H1 (cell line): ENCODE results near the gene PKN3. TPM values are rescaled to one million over a fixed set of nuclear protein-coding genes. Genes with fewer than 3 reads are reported as not detected.
A peak's percentile ranks its signal among the peaks of the same experiment; 100 is the strongest.

Experiments used
- CTCF ChIA-PET: fragments of 300-600 bp; sonication (Branson Sonifier 250); formaldehyde crosslinking; loops from one replicate; lab custom pipeline; 2021; ENCODE audit not compliant: partially characterized antibody; lab: Charles Lee
- POLR2A ChIA-PET: fragments of 300-600 bp; sonication (Branson Sonifier 250); formaldehyde crosslinking; loops from one replicate; lab custom pipeline; 2021; ENCODE audit warnings: inconsistent platforms; ENCODE audit not compliant: partially characterized antibody; lab: Charles Lee
- DNase-seq, 2 experiments: peaks; one replicate each; pipeline versions ENCODE4 v3.0.0 to v3.0.0-alpha.2; 2010 to 2022; ENCODE audit warnings: low spot score in 2 of 2, low read depth in 1 of 2, mixed read lengths in 1 of 2
- FAIRE-seq: peaks from 2 replicates; lab custom pipeline; 2011; peaks lifted over from hg19 to GRCh38; lab: Jason Lieb, UNC
- H2AFZ ChIP-seq: 2 replicates; pipeline ENCODE4 v1.8.1; 2012; ENCODE audit warnings: low read length, inconsistent platforms
- H2AK5ac ChIP-seq: 2 replicates; pipeline ENCODE4 v1.6.1; 2013; ENCODE audit warnings: low read depth, low read length
- H2BK120ac ChIP-seq: replicated peaks from 2 replicates; pipeline ENCODE3; 2013; ENCODE audit warnings: low read depth, low read length, inconsistent platforms
- H2BK12ac ChIP-seq: 2 replicates; pipeline ENCODE4 v1.6.1; 2013; ENCODE audit warnings: low read depth, low read length
- H2BK15ac ChIP-seq: 2 replicates; pipeline ENCODE4 v1.6.1; 2013; ENCODE audit warnings: low read length
- H2BK20ac ChIP-seq: 2 replicates; pipeline ENCODE4 v1.6.1; 2013; ENCODE audit warnings: low read length
- H2BK5ac ChIP-seq: 2 replicates; pipeline ENCODE4 v1.6.1; 2013; ENCODE audit warnings: low read depth, low read length
- H3K14ac ChIP-seq: 2 replicates; pipeline ENCODE4 v1.6.1; 2013; ENCODE audit warnings: inconsistent platforms; ENCODE audit not compliant: insufficient read length
- H3K18ac ChIP-seq: 2 replicates; pipeline ENCODE4 v1.6.1; 2013; ENCODE audit warnings: low read length; ENCODE audit errors: extremely low read depth
- H3K23ac ChIP-seq: 2 replicates; pipeline ENCODE4 v1.6.1; 2013; ENCODE audit warnings: inconsistent platforms; ENCODE audit not compliant: insufficient read length
- H3K23me2 ChIP-seq: 2 replicates; pipeline ENCODE4 v1.6.1; 2013; ENCODE audit warnings: low read depth, low read length
- H3K27ac ChIP-seq: 2 replicates; pipeline ENCODE4 v1.6.1; 2011; ENCODE audit warnings: low read depth, low read length, inconsistent platforms
- H3K27me3 ChIP-seq, 4 experiments: replicated peaks in 1 of 4; 1 replicate in 1 of 4; 2 replicates in 3 of 4; pipeline versions ENCODE4 v1.6.1 to v1.8.1; 2011 to 2013; ENCODE audit warnings: low read length in 3 of 4, mild to moderate bottlenecking in 3 of 4, inconsistent platforms in 2 of 4, mixed read lengths in 2 of 4, moderate library complexity in 1 of 4; ENCODE audit not compliant: control insufficient read depth in 3 of 4, insufficient read depth in 3 of 4; ENCODE audit errors: extremely low read depth in 1 of 4
- H3K36me3 ChIP-seq, 4 experiments: 2 replicates each; pipeline versions ENCODE4 v1.6.1 to v1.8.1; 2011 to 2013; ENCODE audit warnings: mild to moderate bottlenecking in 4 of 4, low read length in 3 of 4, moderate library complexity in 2 of 4, control low read depth in 1 of 4, inconsistent platforms in 1 of 4; ENCODE audit not compliant: insufficient read depth in 4 of 4, control insufficient read depth in 2 of 4
- H3K4ac ChIP-seq: replicated peaks from 2 replicates; pipeline ENCODE3; 2013; ENCODE audit warnings: low read length, low read depth, mixed read lengths, inconsistent platforms; ENCODE audit not compliant: insufficient read length
- H3K4me1 ChIP-seq, 4 experiments: replicated peaks in 1 of 4; 1 replicate in 1 of 4; 2 replicates in 3 of 4; pipeline versions ENCODE4 v1.6.1 to v1.8.1; 2011 to 2013; ENCODE audit warnings: low read length in 3 of 4, inconsistent platforms in 2 of 4, mixed read lengths in 1 of 4; ENCODE audit not compliant: insufficient read depth in 4 of 4, control insufficient read depth in 3 of 4
- H3K4me2 ChIP-seq, 2 experiments: 2 replicates each; pipeline versions ENCODE4 v1.6.1 to v1.8.1; 2011 to 2013; ENCODE audit warnings: low read depth in 2 of 2, low read length in 2 of 2, control low read depth in 1 of 2, inconsistent platforms in 1 of 2, mild to moderate bottlenecking in 1 of 2; ENCODE audit not compliant: insufficient read depth in 1 of 2
- H3K4me3 ChIP-seq, 4 experiments: fragments of 200-600, 300-600 bp in 1 of 4; sonication (generic), shearing (Covaris generic), sonication (Bioruptor Twin) in 1 of 4; 2 replicates each; pipeline versions ENCODE4 v1.5.1 to v1.8.1; 2011 to 2016; ENCODE audit warnings: low read length in 4 of 4, low read depth in 3 of 4, control low read depth in 2 of 4, inconsistent platforms in 2 of 4, mild to moderate bottlenecking in 2 of 4, mixed read lengths in 1 of 4, moderate library complexity in 1 of 4; ENCODE audit not compliant: insufficient read depth in 2 of 4; ENCODE audit errors: extremely low read depth in 1 of 4
- H3K56ac ChIP-seq: replicated peaks from 2 replicates; pipeline ENCODE3; 2013; ENCODE audit warnings: low read depth, mild to moderate bottlenecking, mixed read lengths, low read length, inconsistent platforms; ENCODE audit not compliant: insufficient read length
- H3K79me1 ChIP-seq: 2 replicates; pipeline ENCODE4 v1.6.1; 2013; ENCODE audit warnings: low read depth, low read length, control low read depth
- H3K79me2 ChIP-seq, 2 experiments: 2 replicates each; pipeline versions ENCODE4 v1.6.1 to v1.8.1; 2012 to 2013; ENCODE audit warnings: low read length in 2 of 2, mild to moderate bottlenecking in 2 of 2, inconsistent platforms in 1 of 2; ENCODE audit not compliant: insufficient read depth in 2 of 2, control insufficient read depth in 1 of 2
- H3K9ac ChIP-seq, 4 experiments: replicated peaks in 1 of 4; 1 replicate in 1 of 4; 2 replicates in 3 of 4; pipeline versions ENCODE4 v1.6.1 to v1.8.1; 2011 to 2013; ENCODE audit warnings: low read depth in 3 of 4, low read length in 3 of 4, control low read depth in 2 of 4, mild to moderate bottlenecking in 2 of 4, moderate library complexity in 2 of 4, inconsistent platforms in 1 of 4; ENCODE audit errors: extremely low read depth in 1 of 4
- H3K9me3 ChIP-seq, 2 experiments: 2 replicates each; pipeline versions ENCODE4 v1.6.1 to v1.8.1; 2012 to 2013; ENCODE audit warnings: mild to moderate bottlenecking in 2 of 2, moderate library complexity in 2 of 2, control low read depth in 1 of 2, inconsistent platforms in 1 of 2, low read depth in 1 of 2, low read length in 1 of 2, mixed read lengths in 1 of 2; ENCODE audit not compliant: insufficient read depth in 2 of 2
- H4K20me1 ChIP-seq, 2 experiments: replicated peaks in 1 of 2; 2 replicates each; pipeline versions ENCODE3 to v1.8.1; 2011 to 2013; ENCODE audit warnings: inconsistent platforms in 2 of 2, low read length in 2 of 2, mild to moderate bottlenecking in 1 of 2; ENCODE audit not compliant: insufficient read depth in 2 of 2, control insufficient read depth in 1 of 2
- H4K5ac ChIP-seq: 2 replicates; pipeline ENCODE4 v1.6.1; 2013; ENCODE audit warnings: low read length, low read depth, mixed read lengths, inconsistent platforms; ENCODE audit not compliant: insufficient read length
- H4K8ac ChIP-seq: 2 replicates; pipeline ENCODE4 v1.8.0; 2013; ENCODE audit warnings: mild to moderate bottlenecking, moderate library complexity, low read length, inconsistent platforms; ENCODE audit not compliant: insufficient read depth; ENCODE audit errors: extremely low read depth
- H4K91ac ChIP-seq: replicated peaks from 2 replicates; pipeline ENCODE3; 2013; ENCODE audit warnings: low read length, mixed read lengths, inconsistent platforms; ENCODE audit not compliant: insufficient read length
- ASH2L ChIP-seq: fragments of 200-600, 300-600 bp; sonication (generic); IDR thresholded peaks from one replicate; pipeline ENCODE4 v1.7.1; 2017; ENCODE audit warnings: low read length
- JUN ChIP-seq: IDR thresholded peaks from 2 replicates; pipeline ENCODE4 v1.6.1; 2011; ENCODE audit warnings: low read depth, mild to moderate bottlenecking, improper control_type of control experiment, low read length
- WGBS, 2 experiments: shearing (Covaris generic) in 1 of 2; methylation state at CpG; one replicate each; pipeline versions ENCODE4 v1.1.6 to v1.1.7; 2013 to 2015; ENCODE audit warnings: low lambda C conversion rate in 2 of 2, mixed read lengths in 2 of 2, inconsistent platforms in 1 of 2, low coverage in 1 of 2, missing lambda C conversion rate in 1 of 2; ENCODE audit not compliant: insufficient replicate concordance in 2 of 2, insufficient coverage in 1 of 2, insufficient read length in 1 of 2; ENCODE audit errors: extremely low coverage in 1 of 2, missing lambda C conversion rate in 1 of 2; 5-methylcytosine and 5-hydroxymethylcytosine counted together
- polyA plus RNA-seq, 7 experiments: library from polyadenylated mRNA; depleted of rRNA in 3 of 7; stranded (reverse) in 5 of 7; unstranded in 2 of 7; fragments of >200 nt in 5 of 7; fragments of 200-250 nt in 2 of 7; gene quantifications; 1 replicate in 5 of 7; 2 replicates in 1 of 7; 4 replicates in 1 of 7; pipeline versions ENCODE4 v1.2.1 to v1.2.3, GENCODE V29; 2011 to 2013; ENCODE audit warnings: missing spikeins in 2 of 7, mixed read lengths in 2 of 7
- total RNA-seq: library from RNA; stranded (reverse); fragmentation: NEBNext Ultra II Directional; extraction: Animal tissue kit (Norgen Biotek cat#: 25700); gene quantifications from 2 replicates; pipeline ENCODE4 v1.2.1, GENCODE V29; 2021

PKN3 gene
- total and polyA plus RNA-seq, 2 of the 8 experiments (the other 6 are each of a cell fraction or from before 2014, with no cell fraction given) = 15.7 to 16.3 TPM

DNA sequence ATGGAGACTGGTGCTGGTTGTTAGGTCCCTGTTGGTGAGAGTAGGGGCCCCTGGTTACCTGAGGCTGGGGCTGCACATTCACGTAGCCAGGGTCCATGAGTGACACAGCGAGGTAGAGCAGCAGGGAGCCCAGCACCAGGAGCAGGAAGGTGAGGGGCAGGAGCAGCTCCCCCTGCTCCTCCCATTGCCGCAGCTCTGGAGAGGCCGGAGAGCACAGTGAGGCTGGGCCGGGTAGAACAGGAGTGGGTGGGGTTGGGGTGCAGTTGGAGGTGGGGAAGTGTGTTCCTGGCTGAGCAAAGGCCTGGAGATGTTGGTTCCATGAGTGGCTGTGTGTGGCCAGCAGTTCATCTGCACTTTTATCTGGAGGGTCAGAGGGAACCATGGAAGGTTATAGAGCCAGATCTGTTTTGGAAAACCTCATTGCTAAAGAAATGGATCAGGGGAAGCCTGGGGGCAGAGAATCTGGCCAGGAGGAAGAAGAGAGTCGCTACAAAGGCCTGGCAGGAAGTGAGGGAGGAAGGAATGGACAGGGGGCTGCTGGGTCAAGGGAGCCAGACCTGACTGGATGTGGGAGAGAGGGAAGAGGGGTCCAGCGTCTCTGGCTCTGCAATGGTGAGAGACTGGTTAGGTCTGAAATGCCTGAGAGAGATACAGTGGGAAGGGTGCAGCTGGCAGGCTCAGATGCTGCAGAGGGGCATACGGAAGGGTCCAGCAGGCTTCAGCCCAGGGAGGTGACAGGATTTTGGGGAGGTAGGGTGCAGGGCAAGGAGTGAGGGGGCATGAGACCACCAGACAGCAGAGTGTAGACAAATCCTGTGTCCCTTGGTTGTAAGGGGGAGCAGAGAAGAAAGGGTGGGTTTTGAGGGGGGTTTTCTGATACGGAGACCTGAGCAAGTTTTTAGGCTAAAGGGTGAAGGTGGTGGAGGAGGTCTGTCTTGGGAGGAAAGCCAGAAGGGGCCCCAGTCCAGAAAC is 20.4 kb downstream of the PKN3 start:
- Histone ChIP-seq H2AK5ac (no peak overlapping the region), H3K4ac (no peak overlapping the region), H2BK20ac (no peak overlapping the region), H3K27me3 (no peaks in the 10 kb centered on the region), H2AFZ (no peak overlapping the region), H3K79me1 (peaks cover 3% of the 10 kb centered on the region; the same call in 1 of the 2 replicates), H3K4me2 (peak overlapping the region; percentile 84 to 85), H3K14ac (no peak overlapping the region), H4K8ac (no peak overlapping the region), H3K4me3 (peak overlapping the region in 3 of 4 experiments; percentile 73 to 90 (median 89); a peak in 5 of 8 replicates), H3K18ac (no peak overlapping the region), H3K36me3 (peaks cover 0 to 15% (median 8%) of the 10 kb centered on the region in 4 experiments; a peak in 4 of 8 replicates), H3K27ac (no peak overlapping the region; the same call in 1 of the 2 replicates), H2BK15ac (no peak overlapping the region), H3K56ac (no peak overlapping the region), H4K91ac (no peak overlapping the region), H2BK12ac (no peak overlapping the region), H3K9me3 (no peaks in the 10 kb centered on the region), H3K4me1 (peaks cover 0 to 3% (median 0%) of the 10 kb centered on the region in 4 experiments; a peak in 3 of 7 replicates), H4K5ac (no peak overlapping the region), H3K9ac (peak overlapping the region in 1 of 4 experiments; percentile 85; a peak in 1 of 7 replicates), H2BK5ac (0 out of 2 replicates have a peak overlapping the region, but pooled peaks have one; percentile 66), H2BK120ac (no peak overlapping the region), H4K20me1 (peaks cover 0 to 2% of the 10 kb centered on the region in 2 experiments), H3K23me2 (peaks cover 4% of the 10 kb centered on the region), H3K79me2 (no peaks in the 10 kb centered on the region), H3K23ac (no peak overlapping the region)
- no peak for DNase-seq
- 82% methylated on average over 9 of the region's 9 CpGs; no CpG with 5 or more reads in 1 of the 2 experiments for WGBS, 2 experiments
- POLR2A ChIA-PET = interaction anchor here (0.8 to 13.5 kb wide), 6 partner anchors 13 to 66 kb away, joined by 3 to 133 read pairs (median 28); partner anchors contain the start of gene SET
- TF ChIP-seq ASH2L = no peak
- no peak for TF ChIP-seq JUN
- CTCF ChIA-PET = interaction anchor here (0.6 to 0.9 kb wide), 4 partner anchors 21 to 165 kb away, joined by 3 read pairs; partner anchors contain the start of gene PKN3
- FAIRE-seq = no peak
